H1 (cell line): Measurements from ENCODE around the gene LGALS9. TPM values are rescaled to one million over a fixed set of nuclear protein-coding genes. Genes with fewer than 3 reads are reported as not detected.
A peak's percentile ranks its signal among the peaks of the same experiment; 100 is the strongest.

ENCODE experiments used
- ASH2L ChIP-seq: fragments of 200-600, 300-600 bp; sonication (generic); IDR thresholded peaks from one replicate; pipeline ENCODE4 v1.7.1; 2017; ENCODE audit warnings: low read length
- ATF3 ChIP-seq: IDR thresholded peaks from 2 replicates; pipeline ENCODE4 v1.6.1; 2011; ENCODE audit warnings: low read depth, mild to moderate bottlenecking, low read length; ENCODE audit not compliant: insufficient read depth
- BRCA1 ChIP-seq: IDR thresholded peaks from 2 replicates; pipeline ENCODE4 v1.6.1; 2012; ENCODE audit warnings: low read depth, low read length, improper control_type of control experiment
- CBX5 ChIP-seq: fragments of 300-800, 300-1000 bp; sonication (generic); IDR thresholded peaks from 2 replicates; pipeline ENCODE4 v1.7.1; 2016; ENCODE audit warnings: antibody characterized with exemption, low read length, low read depth
- CEBPB ChIP-seq: IDR thresholded peaks from 2 replicates; pipeline ENCODE4 v1.6.1; 2012; ENCODE audit warnings: low read depth, low read length
- CHD1 ChIP-seq: IDR thresholded peaks from 2 replicates; pipeline ENCODE4 v1.6.1; 2012; ENCODE audit warnings: low read depth, low read length, improper control_type of control experiment
- E2F6 ChIP-seq: IDR thresholded peaks from 2 replicates; pipeline ENCODE4 v1.6.1; 2012; ENCODE audit warnings: inconsistent platforms
- EP300 ChIP-seq, 2 experiments: IDR thresholded peaks; 1 replicate in 1 of 2; 2 replicates in 1 of 2; pipeline ENCODE4 v1.6.1; 2011 to 2012; ENCODE audit warnings: low read depth in 2 of 2, low read length in 2 of 2, mild to moderate bottlenecking in 2 of 2, borderline replicate concordance in 1 of 2, inconsistent platforms in 1 of 2, moderate library complexity in 1 of 2
- EZH2 ChIP-seq: fragments of 200-600 bp; sonication (generic); IDR thresholded peaks from 2 replicates; pipeline ENCODE4 v1.7.1; 2012; ENCODE audit warnings: low read depth, mild to moderate bottlenecking, moderate library complexity, low read length, inconsistent platforms; ENCODE audit not compliant: severe bottlenecking
- FOSL1 ChIP-seq: IDR thresholded peaks from 2 replicates; pipeline ENCODE4 v1.6.1; 2011; ENCODE audit warnings: mild to moderate bottlenecking, low read depth, low read length, moderate library complexity; ENCODE audit not compliant: insufficient read depth
- GABPA ChIP-seq: IDR thresholded peaks from 2 replicates; pipeline ENCODE4 v1.6.1; 2011; ENCODE audit warnings: mild to moderate bottlenecking, low read length, moderate library complexity, borderline replicate concordance; ENCODE audit not compliant: insufficient read depth
- HDAC6 ChIP-seq: IDR thresholded peaks from one replicate; pipeline ENCODE4 v1.7.1; 2012; ENCODE audit warnings: low read depth, mild to moderate bottlenecking, inconsistent platforms, low read length, moderate library complexity
- KDM4A ChIP-seq: IDR thresholded peaks from one replicate; pipeline ENCODE4 v1.7.1; 2012; ENCODE audit warnings: low read depth, mild to moderate bottlenecking, moderate library complexity, low read length, inconsistent platforms; ENCODE audit not compliant: severe bottlenecking
- KDM5A ChIP-seq: fragments of 200-600 bp; IDR thresholded peaks from 2 replicates; pipeline ENCODE4 v1.7.1; 2012; ENCODE audit warnings: mild to moderate bottlenecking, low read length, inconsistent platforms, mixed read lengths
- MAFK ChIP-seq: IDR thresholded peaks from 2 replicates; pipeline ENCODE4 v1.6.1; 2012; ENCODE audit warnings: low read depth, mild to moderate bottlenecking, improper control_type of control experiment, low read length
- POLR2AphosphoS5 ChIP-seq: IDR thresholded peaks from 2 replicates; pipeline ENCODE4 v1.6.1; 2011; ENCODE audit warnings: low read depth, low read length
- RFX5 ChIP-seq: IDR thresholded peaks from 2 replicates; pipeline ENCODE4 v1.6.1; 2011; ENCODE audit warnings: low read depth, low read length, improper control_type of control experiment, borderline replicate concordance
- RNF2 ChIP-seq: fragments of 200-900, 300-1000 bp; sonication (generic); IDR thresholded peaks from 2 replicates; pipeline ENCODE4 v1.7.1; 2016; ENCODE audit warnings: borderline replicate concordance, low read depth, mild to moderate bottlenecking, antibody characterized with exemption, low read length; ENCODE audit not compliant: poor library complexity, severe bottlenecking; ENCODE audit errors: missing control alignments
- SIRT6 ChIP-seq: IDR thresholded peaks from one replicate; pipeline ENCODE4 v1.7.1; 2012; ENCODE audit warnings: low read length, inconsistent platforms
- TAF1 ChIP-seq: IDR thresholded peaks from 2 replicates; pipeline ENCODE4 v1.6.1; 2011; ENCODE audit warnings: mild to moderate bottlenecking, low read depth, low read length
- TEAD4 ChIP-seq: IDR thresholded peaks from 2 replicates; pipeline ENCODE4 v1.6.1; 2012; ENCODE audit warnings: low read depth, low read length, inconsistent platforms, mixed read lengths
- ZNF274 ChIP-seq: IDR thresholded peaks from 2 replicates; pipeline ENCODE4 v1.7.0; 2012; ENCODE audit warnings: low read length, borderline replicate concordance; ENCODE audit errors: extremely low read depth
- polyA plus RNA-seq, 7 experiments: library from polyadenylated mRNA; depleted of rRNA in 3 of 7; stranded (reverse) in 5 of 7; unstranded in 2 of 7; fragments of >200 nt in 5 of 7; fragments of 200-250 nt in 2 of 7; gene quantifications; 1 replicate in 5 of 7; 2 replicates in 1 of 7; 4 replicates in 1 of 7; pipeline versions ENCODE4 v1.2.1 to v1.2.3, GENCODE V29; 2011 to 2013; ENCODE audit warnings: missing spikeins in 2 of 7, mixed read lengths in 2 of 7
- total RNA-seq: library from RNA; stranded (reverse); fragmentation: NEBNext Ultra II Directional; extraction: Animal tissue kit (Norgen Biotek cat#: 25700); gene quantifications from 2 replicates; pipeline ENCODE4 v1.2.1, GENCODE V29; 2021

The LGALS9 gene
- total and polyA plus RNA-seq, 2 of the 8 experiments (the other 6 are each of a cell fraction or from before 2014, with no cell fraction given), result 0.95 to 1.7 TPM

DNA sequence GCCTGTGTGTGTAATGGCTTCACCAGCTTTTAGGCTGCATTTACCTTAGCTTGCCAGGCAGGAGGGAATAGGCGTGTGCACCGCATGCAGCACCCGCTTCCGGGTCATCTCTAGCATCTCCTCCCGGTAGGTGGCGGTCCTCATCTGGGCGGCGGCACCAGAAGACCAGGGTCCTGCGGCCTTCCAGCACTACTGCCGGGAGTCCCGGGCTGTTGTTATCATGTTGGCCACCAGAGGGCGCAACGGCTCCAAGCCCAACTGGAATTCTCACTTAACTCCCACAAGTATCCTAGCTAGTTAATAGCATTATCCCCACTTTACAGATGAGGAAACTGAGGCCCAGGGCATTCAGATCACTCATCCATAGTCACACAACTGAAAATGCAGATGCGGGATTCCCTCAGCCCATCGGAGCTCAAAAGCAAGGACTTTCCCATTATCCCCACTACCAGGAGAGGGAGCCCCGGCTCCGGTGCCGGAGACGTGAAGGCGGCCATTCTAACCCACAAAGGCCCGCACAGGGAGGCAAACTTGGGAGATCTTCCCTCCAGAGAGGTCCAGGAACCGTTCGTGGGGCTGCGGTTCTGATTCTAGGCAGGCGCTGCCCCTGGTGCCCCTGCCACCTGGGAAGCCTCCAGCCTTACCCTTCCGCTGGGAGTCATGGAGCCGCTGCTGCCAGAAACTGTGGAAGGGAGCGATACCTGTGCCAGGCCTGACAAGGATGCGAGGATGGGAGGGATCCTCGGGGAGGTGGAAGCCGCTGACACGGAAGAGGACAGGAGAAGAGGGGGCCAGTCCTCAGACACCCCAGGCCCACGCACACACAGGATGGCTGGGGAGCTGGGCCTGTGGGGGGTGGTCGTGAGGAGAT is 23.9 kb downstream of the LGALS9 start (continued):
- TF ChIP-seq GABPA, result peak; percentile 60; the same call in 1 of the 2 replicates
- no peak for TF ChIP-seq KDM5A
- TF ChIP-seq POLR2AphosphoS5, result no peak
- TF ChIP-seq SIRT6, result no peak
- no peak for TF ChIP-seq EZH2
- no peak for TF ChIP-seq RNF2
- TF ChIP-seq FOSL1, result no peak
- TF ChIP-seq TAF1, result 0 out of 2 replicates have a peak, but pooled peaks have one; percentile 42
- TF ChIP-seq RFX5, result no peak
- TF ChIP-seq ATF3, result no peak
- TF ChIP-seq E2F6, result 0 out of 2 replicates have a peak, but pooled peaks have one; percentile 27
- TF ChIP-seq ASH2L, result no peak
- TF ChIP-seq HDAC6, result no peak
- TF ChIP-seq CEBPB, result no peak
- no peak for TF ChIP-seq CBX5
- TF ChIP-seq ZNF274, result no peak
- TF ChIP-seq CHD1, result no peak
- TF ChIP-seq BRCA1, result no peak
- TF ChIP-seq TEAD4, result no peak
- no peak; a peak in 1 of 3 replicates for TF ChIP-seq EP300 (IDR thresholded peaks at IDR 0.05; ENCODE audit: borderline replicate concordance in 1 of 2, low read depth in 2 of 2, low read length in 2 of 2)
- TF ChIP-seq KDM4A, result no peak
- no peak for TF ChIP-seq MAFK
